ENCODE measurements around the gene LSM4.

Gene LSM4

GRCh38 chr19:18280247-18281081 is 42.4 kb downstream of the LSM4 start:
- no peak for FAIRE-seq
- peak; percentile 75 for DNase-seq (ENCODE audit: insufficient read length, low spot score)

- FAIRE-seq (peak; percentile 87), DNase-seq (ENCODE audit: insufficient read length, low spot score) (peak; percentile 96)
Measured at GRCh38 chr19:18279516-18280246, 43.2 kb downstream of the LSM4 start.

DNA sequence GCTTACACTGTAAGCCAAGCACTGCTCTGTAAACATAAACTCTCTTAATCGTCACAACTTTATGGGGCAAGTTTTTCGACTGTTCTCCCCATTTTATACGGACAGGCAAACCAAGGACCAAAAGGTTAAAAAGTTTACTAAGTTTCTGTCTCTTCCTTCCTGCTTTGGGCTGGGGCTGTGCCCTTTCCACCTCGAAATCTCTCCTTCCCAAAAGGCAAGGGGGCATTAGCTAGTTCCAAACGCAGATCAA is 43.7 kb downstream of the LSM4 start:
- no peak for DNase-seq (ENCODE audit: insufficient read length, low spot score)
- no peak for FAIRE-seq

DNA sequence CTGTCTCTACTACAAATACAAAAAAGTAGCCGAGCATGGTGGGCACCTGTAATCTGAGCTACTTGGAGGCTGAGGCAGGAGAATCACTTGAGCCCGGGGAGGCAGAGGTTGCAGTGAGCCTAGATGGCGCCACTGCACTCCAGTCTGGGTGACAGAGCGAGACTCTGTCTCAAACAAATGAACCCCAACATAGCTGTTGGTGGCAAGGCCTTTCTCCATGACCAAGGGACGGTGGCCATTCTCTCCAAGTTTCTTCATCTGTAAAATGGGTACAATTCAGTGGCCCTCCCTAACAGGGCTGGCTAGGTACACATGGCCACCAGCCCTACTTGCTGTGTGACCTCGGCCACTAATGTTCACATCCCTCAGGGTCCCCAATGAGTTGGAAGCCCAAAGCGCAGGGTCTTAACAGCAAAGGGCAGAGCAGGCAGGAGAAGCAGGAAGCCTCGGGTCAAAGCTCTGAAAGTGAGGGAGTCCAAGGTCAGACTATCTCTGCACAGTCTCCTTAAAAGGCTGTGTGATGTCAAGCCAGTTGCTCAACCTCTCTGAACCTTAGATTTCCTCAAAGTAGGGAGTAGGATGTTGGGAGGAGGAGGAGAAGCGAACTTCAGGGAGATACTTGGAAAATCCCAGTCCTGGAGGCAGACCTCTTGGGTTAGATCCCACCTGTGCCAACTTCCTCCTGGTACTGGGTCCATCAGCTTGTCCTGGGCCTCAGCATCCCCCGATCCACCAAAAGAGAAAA is 44.2 kb downstream of the LSM4 start:
- no peak for DNase-seq (ENCODE audit: insufficient read length, low spot score)
- FAIRE-seq, result no peak

GRCh38 chr19:18274781-18275356 is 48.0 kb downstream of the LSM4 start:
- FAIRE-seq, result no peak

DNA sequence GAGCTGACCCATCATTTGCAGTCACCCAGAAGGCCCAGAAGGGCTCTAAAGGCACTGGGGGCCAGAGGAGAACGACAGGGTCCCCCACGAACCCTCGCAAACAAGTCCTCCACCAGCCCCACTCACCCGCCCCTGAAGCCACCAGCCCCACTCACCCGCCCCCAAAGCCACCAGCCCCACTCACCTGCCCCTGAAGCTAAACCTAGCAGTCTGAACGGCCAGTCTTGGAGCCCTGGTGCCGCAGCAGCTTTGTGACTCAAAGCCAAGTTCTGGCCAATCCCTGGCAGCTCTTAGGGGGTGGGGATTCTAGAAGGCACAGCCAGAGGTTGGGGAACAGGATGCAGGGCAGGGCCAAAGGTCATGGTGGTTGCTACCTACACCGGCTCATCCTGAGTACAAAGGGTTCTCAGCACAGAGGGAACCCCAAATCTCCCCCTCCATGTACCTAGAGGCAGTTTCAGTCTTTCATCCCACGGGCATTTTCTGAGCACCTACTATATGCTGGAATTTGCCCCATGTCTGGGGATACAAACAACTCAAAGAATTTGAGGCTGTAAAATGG is 48.6 kb downstream of the LSM4 start, which contains the start of gene IQCN:
Gene IQCN (minus strand): TSS at position 234 of the 562 bp plus-strand sequence. CDS start 4,974 bp downstream, outside the sequence.
- DNase-seq (ENCODE audit: insufficient read length, low spot score) (no peak), FAIRE-seq (no peak)

More at GRCh38 chr19:18274781-18275356, 48.0 kb downstream of the LSM4 start:
- DNase-seq (ENCODE audit: insufficient read length, low spot score), result no peak

- DNase-seq (ENCODE audit: insufficient read length, low spot score) (no peak), FAIRE-seq (no peak)
Measured at GRCh38 chr19:18273561-18274218, 49.2 kb downstream of the LSM4 start.

DNA sequence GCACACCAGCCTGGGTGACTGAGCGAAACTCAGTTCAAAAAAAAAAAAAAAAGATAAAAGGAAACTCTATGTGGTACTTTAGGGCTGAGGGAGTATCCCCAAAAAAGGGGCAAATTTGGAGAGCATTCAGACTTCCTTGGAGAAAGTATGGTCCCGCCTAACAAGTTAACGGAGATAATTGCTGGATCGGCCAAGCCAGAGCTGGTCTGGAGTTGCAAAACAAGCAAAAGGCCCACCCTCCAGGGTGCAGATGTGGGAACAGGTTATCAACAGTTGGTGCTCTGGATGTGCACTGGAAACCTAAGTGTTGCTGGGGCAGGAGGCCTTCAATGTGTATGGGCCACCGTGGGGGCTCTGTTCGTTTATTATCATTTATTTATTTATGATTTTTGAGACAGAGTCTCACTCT is 51.4 kb downstream of the LSM4 start:
- no peak for DNase-seq (ENCODE audit: insufficient read length, low spot score)
- FAIRE-seq, result no peak

GRCh38 chr19:18270326-18270725 is 52.5 kb downstream of the LSM4 start:
- DNase-seq (ENCODE audit: insufficient read length, low spot score) (no peak), FAIRE-seq (no peak)

DNA sequence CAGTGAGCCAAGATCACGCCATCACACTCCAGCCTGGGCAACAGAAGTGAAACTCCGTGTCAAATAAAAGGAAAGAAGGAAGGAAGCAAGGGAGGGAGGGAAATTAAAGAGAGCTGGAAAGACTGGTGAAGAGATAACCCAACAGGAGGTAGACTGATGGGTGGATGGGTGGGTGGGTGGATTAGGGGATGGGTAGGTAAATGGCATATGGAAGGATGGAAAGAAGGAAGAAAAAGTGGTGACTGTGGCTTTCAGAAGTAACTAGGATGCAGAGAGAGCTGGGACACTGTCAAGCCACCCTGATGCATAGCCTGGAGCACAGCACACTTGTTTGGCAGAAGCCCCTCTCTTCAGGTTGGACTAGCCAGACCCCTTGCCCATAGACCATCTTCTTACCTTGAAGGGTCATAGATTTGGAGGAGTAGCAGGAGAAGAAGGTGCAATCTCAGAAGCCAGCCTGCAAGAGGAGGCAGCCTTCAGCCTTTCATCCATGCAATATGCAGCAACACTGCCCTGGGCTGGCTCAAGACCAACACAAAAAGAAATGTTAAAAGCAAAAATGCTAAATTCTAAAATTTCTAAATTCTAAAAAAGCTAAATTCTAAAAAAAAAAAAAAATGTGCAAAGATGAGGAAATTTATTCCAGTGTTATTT is 53.7 kb downstream of the LSM4 start:
- no peak for DNase-seq (ENCODE audit: insufficient read length, low spot score)
- no peak for FAIRE-seq

GRCh38 chr19:18266771-18267686 is 55.8 kb downstream of the LSM4 start:
- DNase-seq (ENCODE audit: insufficient read length, low spot score) (no peak), FAIRE-seq (no peak)

GRCh38 chr19:18265582-18265981 is 57.3 kb downstream of the LSM4 start:
- FAIRE-seq, result no peak
- no peak for DNase-seq (ENCODE audit: insufficient read length, low spot score)

DNA sequence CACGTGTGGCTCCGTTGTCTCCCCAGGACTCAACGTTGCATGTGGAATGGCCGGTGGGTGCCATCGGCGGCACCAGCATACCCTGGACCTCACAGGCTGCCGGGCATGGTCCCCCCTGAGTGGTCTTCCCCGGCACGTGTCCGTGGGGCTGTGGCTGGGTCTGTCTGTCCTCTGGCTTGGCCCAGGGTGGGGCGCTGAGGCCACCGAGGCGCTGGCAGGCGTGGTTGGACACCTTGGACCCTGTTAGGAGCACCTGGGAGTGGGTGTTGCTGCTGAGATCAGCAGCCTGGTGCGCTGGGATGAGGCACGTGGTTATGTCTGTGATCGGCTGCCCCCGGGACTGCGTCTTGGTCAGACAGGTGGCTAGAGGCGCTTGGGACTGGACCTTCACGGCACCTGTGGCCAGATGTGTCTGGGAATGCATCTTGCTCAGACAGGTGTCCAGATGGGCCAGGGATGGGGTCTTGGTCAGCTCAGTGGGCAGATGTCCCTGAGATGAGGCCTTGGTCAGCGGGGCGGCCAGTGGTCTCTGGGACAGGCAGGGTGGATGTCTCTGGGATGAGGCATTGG is 57.8 kb downstream of the LSM4 start:
- DNase-seq (ENCODE audit: insufficient read length, low spot score), result no peak

GRCh38 chr19:18264137-18264854 is 58.6 kb downstream of the LSM4 start:
- DNase-seq (ENCODE audit: insufficient read length, low spot score) (no peak), FAIRE-seq (no peak)

More for the DNA sequence above, 57.8 kb downstream of the LSM4 start:
- FAIRE-seq, result no peak

GRCh38 chr19:18263324-18264136 is 59.3 kb downstream of the LSM4 start:
- DNase-seq (ENCODE audit: insufficient read length, low spot score), result no peak
- no peak for FAIRE-seq

DNA sequence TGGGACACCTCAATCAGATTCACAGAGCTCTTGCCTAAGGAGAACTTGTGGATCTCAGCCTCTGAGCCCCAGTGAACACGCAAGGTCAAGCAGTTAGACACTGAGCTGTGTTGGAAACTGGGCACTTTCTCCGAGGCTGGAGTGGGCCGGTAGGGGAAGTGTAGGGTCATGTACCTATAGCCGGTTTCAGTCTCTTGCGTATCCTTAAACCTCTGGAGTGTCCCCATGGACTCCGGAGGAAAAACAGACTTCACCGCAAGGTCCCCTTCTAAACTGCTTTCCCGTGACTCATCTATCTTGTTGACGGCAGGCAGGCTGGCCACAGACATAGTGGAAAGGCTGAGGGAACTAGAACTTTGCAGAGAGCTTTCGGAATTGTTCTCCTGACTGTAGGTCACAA is 60.0 kb downstream of the LSM4 start:
- FAIRE-seq (no peak), DNase-seq (ENCODE audit: insufficient read length, low spot score) (no peak)

DNA sequence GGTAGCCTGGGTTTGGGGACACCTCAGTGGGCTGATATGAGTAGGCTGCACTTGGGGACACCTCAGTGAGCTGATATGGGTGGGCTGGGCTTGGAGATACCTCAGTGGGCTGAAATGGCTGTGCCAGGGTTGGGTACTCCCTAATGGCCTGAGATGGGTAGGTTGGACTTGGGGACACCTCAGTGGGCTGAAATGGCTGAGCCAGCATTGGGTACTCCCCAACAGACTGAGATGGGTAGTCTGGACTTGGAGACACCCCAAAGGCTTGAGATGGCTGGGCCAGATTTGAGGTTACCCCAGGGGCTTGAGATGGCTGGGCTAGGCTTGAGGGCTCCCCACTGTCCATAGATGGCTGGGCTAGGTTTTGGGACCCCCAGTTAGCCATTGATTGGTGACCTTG is 60.7 kb downstream of the LSM4 start:
- DNase-seq (ENCODE audit: insufficient read length, low spot score) (no peak), FAIRE-seq (no peak)

Measured in GM19239 (cell line).